Duodenal mucosa (tissue), 2 donors: ENCODE measurements around the gene WNT1.

Source experiments
- H3K27ac ChIP-seq: one replicate; pipeline ENCODE4 v1.7.0; 2013; ENCODE audit warnings: low read depth, low read length
- H3K27me3 ChIP-seq, 2 donors: one replicate each; pipeline ENCODE4 v1.7.0; 2013; ENCODE audit warnings: low read length in 2 of 2, control low read depth in 1 of 2; ENCODE audit not compliant: insufficient read depth in 2 of 2, control insufficient read depth in 1 of 2
- H3K36me3 ChIP-seq, 2 donors: one replicate each; pipeline ENCODE4 v1.7.0; 2013; ENCODE audit warnings: low read length in 2 of 2, control low read depth in 1 of 2; ENCODE audit not compliant: insufficient read depth in 2 of 2, control insufficient read depth in 1 of 2
- H3K4me1 ChIP-seq, 2 donors: one replicate each; pipeline ENCODE4 v1.7.0; 2013; ENCODE audit warnings: low read length in 2 of 2, control low read depth in 1 of 2; ENCODE audit not compliant: insufficient read depth in 2 of 2, control insufficient read depth in 1 of 2
- H3K4me3 ChIP-seq, 2 donors: one replicate each; pipeline ENCODE4 v1.7.0; 2013; ENCODE audit warnings: low read length in 2 of 2, low read depth in 1 of 2
- H3K9ac ChIP-seq, 2 donors: one replicate each; pipeline ENCODE4 v1.7.0; 2013; ENCODE audit warnings: low read length in 2 of 2, low read depth in 1 of 2
- H3K9me3 ChIP-seq, 2 donors: one replicate each; pipeline ENCODE4 v1.7.0; 2013; ENCODE audit warnings: low read length in 2 of 2, control low read depth in 1 of 2; ENCODE audit not compliant: control insufficient read depth in 1 of 2

Gene WNT1

DNA sequence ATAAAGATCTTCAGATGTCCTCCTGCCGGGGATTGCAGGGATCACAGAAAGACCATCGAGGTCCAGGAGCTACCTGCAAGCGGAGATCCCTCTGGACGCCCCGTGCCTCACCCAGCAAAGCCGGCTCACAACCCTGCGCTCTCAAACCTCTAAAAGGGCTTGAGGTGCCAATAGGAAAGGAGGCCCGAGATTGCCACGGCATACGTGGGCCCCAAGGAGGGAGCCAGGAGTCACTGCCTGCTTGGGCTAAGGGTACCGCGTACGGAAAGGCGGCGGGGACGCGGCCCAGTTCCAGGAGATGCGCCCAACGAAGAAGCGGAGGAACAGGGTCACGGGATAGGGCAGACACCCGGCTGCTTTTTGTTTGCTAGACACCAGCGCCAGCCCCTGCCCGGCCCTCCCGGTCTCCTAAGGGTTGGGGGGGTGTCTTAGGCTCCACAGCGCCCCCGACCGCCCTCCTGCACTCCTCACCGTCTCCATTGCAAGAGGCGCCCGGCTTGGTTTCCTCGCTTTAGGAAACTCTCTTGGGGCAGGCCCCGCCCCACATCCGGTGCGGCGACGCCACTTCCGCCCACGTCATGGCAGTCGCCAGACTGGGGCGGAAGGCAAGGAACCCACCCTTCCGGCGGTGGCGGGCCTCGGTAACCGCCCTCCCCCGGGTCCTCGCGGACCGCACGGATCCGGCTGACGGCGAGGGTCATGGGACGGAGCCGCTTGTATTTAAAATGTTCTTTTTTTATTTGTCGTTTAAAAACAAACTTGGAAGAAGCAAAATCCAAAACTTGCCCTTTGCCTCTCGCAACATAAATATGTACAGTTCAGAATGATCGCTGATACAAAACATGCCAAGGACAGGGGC is 40.4 kb downstream of the WNT1 start, which contains the start of gene PRKAG1:
TSS of gene PRKAG1 (minus strand) at position 516 of the 859 bp plus-strand sequence. CDS start at position 480, 36 bp downstream.
- H3K27me3 ChIP-seq = no peaks in the 10 kb centered on the region
- no peaks in the 10 kb centered on the region for H3K9me3 ChIP-seq
- peak within 1 kb of the TSS; percentile 84 for H3K27ac ChIP-seq
- peak within 1 kb of the TSS; percentile 97 to 100 for H3K4me3 ChIP-seq
- H3K4me1 ChIP-seq = peaks cover 9 to 12% of the 10 kb centered on the region in 2 donors
- peaks cover 8 to 23% of the 10 kb centered on the region in 2 donors for H3K36me3 ChIP-seq
- H3K9ac ChIP-seq = peak within 1 kb of the TSS; percentile 98 to 100

DNA sequence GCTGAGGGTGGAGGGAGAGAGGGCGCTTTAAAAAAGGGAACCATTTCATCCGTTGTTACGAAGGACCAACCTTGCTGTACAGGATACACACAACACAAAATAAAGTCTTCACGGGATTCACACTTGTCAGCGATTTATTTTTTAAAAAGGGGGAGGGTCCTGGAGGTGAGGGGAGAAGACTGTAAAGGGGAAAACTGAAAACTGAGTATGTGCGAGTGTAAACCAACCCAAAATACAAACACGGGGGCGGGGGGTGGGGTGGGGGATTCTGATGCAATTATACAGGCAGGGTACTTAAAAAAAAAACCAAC is 41.0 kb downstream of the WNT1 start:
- peaks cover 12 to 28% of the 10 kb centered on the region in 2 donors for H3K36me3 ChIP-seq
- peak overlapping the region; percentile 75 to 98 for H3K9ac ChIP-seq
- H3K27ac ChIP-seq = peak overlapping the region; percentile 84
- no peaks in the 10 kb centered on the region for H3K9me3 ChIP-seq
- peak overlapping the region; percentile 97 to 100 for H3K4me3 ChIP-seq
- no peaks in the 10 kb centered on the region for H3K27me3 ChIP-seq
- H3K4me1 ChIP-seq = peaks cover 9 to 12% of the 10 kb centered on the region in 2 donors

DNA sequence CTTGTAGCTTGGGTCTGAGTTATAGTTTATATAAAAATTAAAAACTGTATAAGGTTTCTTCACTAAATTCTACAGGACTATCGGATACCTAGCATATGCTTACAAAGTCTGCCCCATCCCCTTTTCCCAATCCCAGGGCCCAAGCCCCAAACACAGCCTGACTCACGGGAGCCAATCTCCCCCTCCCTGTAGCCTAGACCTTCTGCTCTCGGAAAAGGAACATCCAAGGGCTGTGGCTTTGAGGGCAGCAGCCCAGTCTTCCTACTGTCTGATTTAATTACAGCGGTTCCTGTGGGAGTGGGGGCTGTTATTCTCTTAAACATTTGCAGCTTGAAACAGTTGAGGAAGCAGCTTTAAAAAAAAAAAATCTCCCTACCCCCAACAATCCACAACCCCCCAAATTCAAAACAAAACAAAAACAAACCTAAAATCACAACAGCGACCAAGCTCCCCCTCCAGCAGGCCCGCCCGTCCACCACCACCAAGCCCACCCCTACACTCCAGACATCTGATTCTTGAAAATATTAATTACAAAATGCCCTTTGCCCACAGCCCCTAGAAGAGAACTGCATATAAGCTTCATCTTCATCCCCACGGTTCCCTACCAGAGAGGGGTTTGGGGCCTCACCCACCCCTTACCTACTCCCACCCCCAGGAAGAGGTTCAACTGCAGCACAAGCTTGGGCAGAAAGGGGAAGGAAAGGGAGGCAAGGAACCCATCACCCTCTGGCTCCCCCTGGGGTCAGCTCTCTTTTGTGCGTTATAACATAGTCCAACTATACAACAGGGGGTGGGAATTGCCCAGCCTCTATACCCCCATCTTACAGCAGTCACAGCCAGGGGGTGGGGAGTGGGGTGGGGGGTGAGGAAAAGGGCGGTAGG is 41.6 kb downstream of the WNT1 start:
- Histone ChIP-seq H3K4me3 (peak overlapping the region in 1 of 2 donors; percentile 97), H3K27ac (no peak overlapping the region), H3K9ac (peak overlapping the region; percentile 25 to 98), H3K9me3 (no peaks in the 10 kb centered on the region), H3K4me1 (peaks cover 9 to 12% of the 10 kb centered on the region in 2 donors), H3K36me3 (peaks cover 18 to 35% of the 10 kb centered on the region in 2 donors), H3K27me3 (no peaks in the 10 kb centered on the region)

GRCh38 chr12:49020441-49020840 is 42.3 kb downstream of the WNT1 start:
- no peak overlapping the region for H3K27ac ChIP-seq
- H3K4me3 ChIP-seq = no peak overlapping the region
- no peaks in the 10 kb centered on the region for H3K9me3 ChIP-seq
- no peak overlapping the region for H3K9ac ChIP-seq
- peaks cover 25 to 42% of the 10 kb centered on the region in 2 donors for H3K36me3 ChIP-seq
- peaks cover 9 to 12% of the 10 kb centered on the region in 2 donors for H3K4me1 ChIP-seq
- no peaks in the 10 kb centered on the region for H3K27me3 ChIP-seq

DNA sequence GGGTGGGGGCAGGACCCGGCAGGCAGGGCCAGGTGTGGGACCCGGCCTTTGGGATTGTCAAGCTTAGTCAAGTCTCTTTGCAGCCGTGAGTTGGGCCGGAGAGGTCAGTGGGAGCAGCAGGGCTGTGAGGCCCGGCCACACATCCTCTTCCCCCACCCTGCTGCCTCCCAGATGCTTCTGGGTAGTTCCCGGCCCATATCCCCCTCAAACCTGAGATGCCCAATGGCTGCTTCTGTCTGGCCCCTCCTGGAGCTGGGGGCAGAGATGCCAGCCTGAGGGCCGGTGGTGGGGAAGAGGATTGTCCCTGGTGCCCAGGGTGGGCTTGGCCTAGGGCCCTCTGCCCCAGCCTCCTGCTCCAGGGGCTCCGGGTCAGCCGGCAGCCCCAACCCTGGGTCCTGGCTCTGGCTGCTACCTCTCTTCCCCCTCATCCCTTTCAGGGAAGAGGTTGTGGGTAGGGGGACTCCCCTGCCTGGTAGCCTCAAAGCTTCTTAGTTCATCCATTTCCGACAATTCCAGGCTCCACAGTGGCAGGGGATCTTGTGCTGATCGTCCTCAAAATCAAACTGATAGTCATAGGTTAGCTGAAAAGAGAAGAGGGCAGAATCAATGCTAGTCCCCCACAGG is 43.3 kb downstream of the WNT1 start:
- H3K9me3 ChIP-seq = no peaks in the 10 kb centered on the region
- peaks cover 35 to 52% of the 10 kb centered on the region in 2 donors for H3K36me3 ChIP-seq
- H3K9ac ChIP-seq = no peak overlapping the region
- H3K4me3 ChIP-seq = no peak overlapping the region
- peaks cover 11 to 14% of the 10 kb centered on the region in 2 donors for H3K4me1 ChIP-seq
- no peak overlapping the region for H3K27ac ChIP-seq
- H3K27me3 ChIP-seq = no peaks in the 10 kb centered on the region

- no peak overlapping the region for H3K27ac ChIP-seq
- no peak overlapping the region for H3K4me3 ChIP-seq
- H3K9me3 ChIP-seq = no peaks in the 10 kb centered on the region
- H3K4me1 ChIP-seq = peaks cover 9 to 12% of the 10 kb centered on the region in 2 donors
- H3K36me3 ChIP-seq = peaks cover 40 to 63% of the 10 kb centered on the region in 2 donors
- no peak overlapping the region for H3K9ac ChIP-seq
- H3K27me3 ChIP-seq = no peaks in the 10 kb centered on the region
These were observed 44.5 kb downstream of the WNT1 start for GRCh38 chr12:49022558-49023178.

GRCh38 chr12:49023812-49024211 is 45.7 kb downstream of the WNT1 start:
- Histone ChIP-seq H3K36me3 (peaks cover 49 to 74% of the 10 kb centered on the region in 2 donors), H3K4me1 (peaks cover 6 to 7% of the 10 kb centered on the region in 2 donors), H3K9ac (no peak overlapping the region), H3K27ac (no peak overlapping the region), H3K27me3 (no peaks in the 10 kb centered on the region), H3K4me3 (no peak overlapping the region), H3K9me3 (no peaks in the 10 kb centered on the region)

GRCh38 chr12:49024543-49024942 is 46.4 kb downstream of the WNT1 start:
- H3K27me3 ChIP-seq = no peaks in the 10 kb centered on the region
- peaks cover 54 to 82% of the 10 kb centered on the region in 2 donors for H3K36me3 ChIP-seq
- no peaks in the 10 kb centered on the region for H3K9me3 ChIP-seq
- H3K4me3 ChIP-seq = no peak overlapping the region
- peaks cover 6 to 7% of the 10 kb centered on the region in 2 donors for H3K4me1 ChIP-seq
- H3K27ac ChIP-seq = no peak overlapping the region
- no peak overlapping the region for H3K9ac ChIP-seq

- peaks cover 58 to 84% of the 10 kb centered on the region in 2 donors for H3K36me3 ChIP-seq
- no peak overlapping the region for H3K27ac ChIP-seq
- H3K9ac ChIP-seq = no peak overlapping the region
- H3K4me1 ChIP-seq = peaks cover 6 to 7% of the 10 kb centered on the region in 2 donors
- H3K9me3 ChIP-seq = no peaks in the 10 kb centered on the region
- H3K27me3 ChIP-seq = no peaks in the 10 kb centered on the region
- H3K4me3 ChIP-seq = no peak overlapping the region
These were observed 47.3 kb downstream of the WNT1 start for GRCh38 chr12:49025463-49025862.
